Measurements from ENCODE around the gene ARHGEF2. TPM values are rescaled to one million over a fixed set of nuclear protein-coding genes. Genes with fewer than 3 reads are reported as not detected.

The ARHGEF2 gene
- total and polyA plus RNA-seq, 2 experiments from 2014 or later: 30.1 to 46.9 TPM

GRCh38 chr1:155964193-155964592 is 14.2 kb downstream of the ARHGEF2 start:
- Histone ChIP-seq H2AFZ (no peak overlapping the region), H3K79me2 (peaks cover 17% of the 10 kb centered on the region), H3K27ac (no peak overlapping the region), H3K9me2 (replicated peaks; ENCODE audit: insufficient read depth) (no peaks in the 10 kb centered on the region), H3K9me3 (ENCODE audit: low read depth) (no peaks in the 10 kb centered on the region), H3K36me3 (replicated peaks; ENCODE audit: insufficient read depth, low read depth) (no peaks in the 10 kb centered on the region), H3K27me3 (no peaks in the 10 kb centered on the region), H3K4me2 (no peak overlapping the region), H3K4me3 (no peak overlapping the region), H4K20me1 (ENCODE audit: insufficient read depth, poor library complexity, severe bottlenecking) (peaks cover 7% of the 10 kb centered on the region), H3K4me1 (ENCODE audit: insufficient read depth) (no peaks in the 10 kb centered on the region)
- WGBS (ENCODE audit: low lambda C conversion rate, missing lambda C conversion rate): 90% methylated on average over 7 of the region's 7 CpGs
- DNase-seq (ENCODE audit: low spot score): no peak
- TF ChIP-seq EZH2 (IDR thresholded peaks at IDR 0.05; ENCODE audit: borderline replicate concordance) (no peak), EZH2phosphoT487 (IDR thresholded peaks at IDR 0.05; ENCODE audit: low read depth, severe bottlenecking, unreplicated experiment) (no peak), CTCF (IDR thresholded peaks at IDR 0.05; ENCODE audit: poor library complexity) (no peak)

GRCh38 chr1:155962599-155963211 is 15.6 kb downstream of the ARHGEF2 start:
- H3K4me1 ChIP-seq (ENCODE audit: insufficient read depth): no peaks in the 10 kb centered on the region
- peaks cover 3% of the 10 kb centered on the region for H4K20me1 ChIP-seq (ENCODE audit: insufficient read depth, poor library complexity, severe bottlenecking)
- H3K79me2 ChIP-seq: peaks cover 2% of the 10 kb centered on the region
- H2AFZ ChIP-seq: no peak overlapping the region
- no peaks in the 10 kb centered on the region for H3K27me3 ChIP-seq
- no peak overlapping the region for H3K27ac ChIP-seq
- DNase-seq (ENCODE audit: low spot score): no peak
- no peaks in the 10 kb centered on the region for H3K9me3 ChIP-seq (ENCODE audit: low read depth)
- no peaks in the 10 kb centered on the region for H3K36me3 ChIP-seq (replicated peaks; ENCODE audit: insufficient read depth, low read depth)
- no peak overlapping the region for H3K4me2 ChIP-seq
- no peaks in the 10 kb centered on the region for H3K9me2 ChIP-seq (replicated peaks; ENCODE audit: insufficient read depth)
- no peak overlapping the region for H3K4me3 ChIP-seq
- 97% methylated on average over 15 of the region's 18 CpGs for WGBS (ENCODE audit: low lambda C conversion rate, missing lambda C conversion rate)
- TF ChIP-seq CTCF (IDR thresholded peaks at IDR 0.05; ENCODE audit: poor library complexity) (no peak), EZH2phosphoT487 (IDR thresholded peaks at IDR 0.05; ENCODE audit: low read depth, severe bottlenecking, unreplicated experiment) (no peak), EZH2 (IDR thresholded peaks at IDR 0.05; ENCODE audit: borderline replicate concordance) (no peak)

- H3K79me2 ChIP-seq: no peaks in the 10 kb centered on the region
- TF ChIP-seq EZH2phosphoT487 (IDR thresholded peaks at IDR 0.05; ENCODE audit: low read depth, severe bottlenecking, unreplicated experiment): no peak
- TF ChIP-seq CTCF (IDR thresholded peaks at IDR 0.05; ENCODE audit: poor library complexity): no peak
- TF ChIP-seq EZH2 (IDR thresholded peaks at IDR 0.05; ENCODE audit: borderline replicate concordance): no peak
- H3K27ac ChIP-seq: no peak overlapping the region
- H3K4me2 ChIP-seq: no peak overlapping the region
- H4K20me1 ChIP-seq (ENCODE audit: insufficient read depth, poor library complexity, severe bottlenecking): no peaks in the 10 kb centered on the region
- WGBS (ENCODE audit: low lambda C conversion rate, missing lambda C conversion rate): 83% methylated on average over 14 of the region's 14 CpGs
- no peaks in the 10 kb centered on the region for H3K36me3 ChIP-seq (replicated peaks; ENCODE audit: insufficient read depth, low read depth)
- H3K4me3 ChIP-seq: no peak overlapping the region
- H3K4me1 ChIP-seq (ENCODE audit: insufficient read depth): no peaks in the 10 kb centered on the region
- no peaks in the 10 kb centered on the region for H3K9me2 ChIP-seq (replicated peaks; ENCODE audit: insufficient read depth)
- DNase-seq (ENCODE audit: low spot score): no peak
- H3K27me3 ChIP-seq: no peaks in the 10 kb centered on the region
- no peak overlapping the region for H2AFZ ChIP-seq
- no peaks in the 10 kb centered on the region for H3K9me3 ChIP-seq (ENCODE audit: low read depth)
Measured at GRCh38 chr1:155961937-155962336, 16.4 kb downstream of the ARHGEF2 start.

All from hepatocyte (in vitro differentiated cells).